HEK293T (cell line): ENCODE data around the gene SGTB.

ENCODE experiments used
- CTCF ChIA-PET: fragments of 350-600 bp; formaldehyde crosslinking; extraction: SDS; loops from one replicate; lab custom pipeline; 2021; ENCODE audit warnings: antibody characterized with exemption, inconsistent platforms; lab: Yijun Ruan, JAX
- POLR2A ChIA-PET: fragments of 350-600 bp; formaldehyde crosslinking; extraction: SDS; loops from one replicate; lab custom pipeline; 2020; ENCODE audit warnings: antibody characterized with exemption, inconsistent platforms; lab: Yijun Ruan, JAX
- DNase-seq: peaks from one replicate; pipeline ENCODE4 v3.0.0; 2012; ENCODE audit warnings: mixed read lengths; ENCODE audit errors: extremely low spot score
- ARNT ChIP-seq: fragments of 450-650 bp; IDR thresholded peaks from 2 replicates; pipeline ENCODE4 v1.6.1; 2017; ENCODE audit warnings: mild to moderate bottlenecking
- BHLHE40 ChIP-seq: fragments of 450-650 bp; IDR thresholded peaks from 2 replicates; pipeline ENCODE4 v1.6.1; 2016; ENCODE audit warnings: mild to moderate bottlenecking, moderate library complexity, borderline replicate concordance
- CTBP1 ChIP-seq: fragments of 450-650 bp; IDR thresholded peaks from 2 replicates; pipeline ENCODE4 v1.6.1; 2016; ENCODE audit warnings: borderline replicate concordance
- ELF4 ChIP-seq: fragments of 450-650 bp; IDR thresholded peaks from 2 replicates; pipeline ENCODE4 v1.6.1; 2017; ENCODE audit warnings: antibody characterized with exemption
- FOXA1 ChIP-seq: fragments of 450-650 bp; IDR thresholded peaks from 2 replicates; pipeline ENCODE4 v1.6.1; 2016; ENCODE audit warnings: mild to moderate bottlenecking
- FOXK2 ChIP-seq: fragments of 450-650 bp; IDR thresholded peaks from 2 replicates; pipeline ENCODE4 v1.6.1; 2016; ENCODE audit warnings: mild to moderate bottlenecking
- FOXM1 ChIP-seq: fragments of 450-650 bp; IDR thresholded peaks from 2 replicates; pipeline ENCODE4 v1.6.1; 2017; ENCODE audit warnings: mild to moderate bottlenecking, borderline replicate concordance
- HDGF ChIP-seq: fragments of 450-650 bp; IDR thresholded peaks from 2 replicates; pipeline ENCODE4 v1.6.1; 2017; ENCODE audit warnings: antibody characterized with exemption, borderline replicate concordance
- L3MBTL2 ChIP-seq: fragments of 450-650 bp; conservative IDR thresholded peaks from 2 replicates; pipeline ENCODE4 v1.6.1; 2016; ENCODE audit warnings: mild to moderate bottlenecking
- LEF1 ChIP-seq: fragments of 450-650 bp; IDR thresholded peaks from 2 replicates; pipeline ENCODE4 v1.6.1; 2017; ENCODE audit warnings: mild to moderate bottlenecking, borderline replicate concordance
- NFRKB ChIP-seq: fragments of 450-650 bp; IDR thresholded peaks from 2 replicates; pipeline ENCODE4 v1.6.1; 2016; ENCODE audit warnings: mild to moderate bottlenecking, moderate library complexity
- PKNOX1 ChIP-seq: fragments of 450-650 bp; IDR thresholded peaks from 2 replicates; pipeline ENCODE4 v1.6.1; 2016
- SP1 ChIP-seq: fragments of 450-650 bp; IDR thresholded peaks from 2 replicates; pipeline ENCODE4 v1.6.1; 2017
- SUZ12 ChIP-seq: fragments of 450-650 bp; IDR thresholded peaks from 2 replicates; pipeline ENCODE4 v1.6.1; 2016; ENCODE audit warnings: mild to moderate bottlenecking
- TARDBP ChIP-seq: fragments of 450-650 bp; IDR thresholded peaks from 2 replicates; pipeline ENCODE4 v1.6.1; 2016
- ZNF384 ChIP-seq: fragments of 450-650 bp; IDR thresholded peaks from 2 replicates; pipeline ENCODE4 v1.6.1; 2016

The SGTB gene

GRCh38 chr5:65651144-65651543, 70.8 kb downstream of the SGTB start:
- POLR2A ChIA-PET = interaction anchor here (0.8 kb wide), 1 partner anchor 27 kb away, joined by 3 read pairs; the partner anchor contains the start of gene TRIM23
- TF ChIP-seq FOXA1 (no peak), ARNT (no peak), FOXM1 (no peak), SUZ12 (no peak), ZNF384 (no peak), FOXK2 (no peak), TARDBP (no peak), LEF1 (no peak), HDGF (no peak), BHLHE40 (no peak), L3MBTL2 (no peak)
- no peak for DNase-seq
- CTCF ChIA-PET = interaction anchor here (1.6 kb wide), 1 partner anchor 13 kb away, joined by 7 read pairs; no protein-coding TSS in a partner anchor

GRCh38 chr5:65647941-65648340, 74.0 kb downstream of the SGTB start:
- ChIA-PET POLR2A (no interaction called here), CTCF (no interaction called here)
- no peak for TF ChIP-seq SUZ12
- TF ChIP-seq L3MBTL2 = no peak
- TF ChIP-seq LEF1 = no peak
- no peak for TF ChIP-seq TARDBP
- TF ChIP-seq FOXA1 = no peak
- no peak for TF ChIP-seq ZNF384
- no peak for TF ChIP-seq BHLHE40
- TF ChIP-seq CTBP1 = no peak
- no peak for TF ChIP-seq NFRKB
- no peak for TF ChIP-seq FOXK2
- no peak for DNase-seq

GRCh38 chr5:65646938-65647337, 75.0 kb downstream of the SGTB start:
- DNase-seq = no peak
- TF ChIP-seq FOXK2 (no peak), BHLHE40 (no peak), FOXA1 (no peak), SUZ12 (no peak)
- ChIA-PET CTCF (no interaction called here), POLR2A (no interaction called here)

GRCh38 chr5:65640240-65640639, 81.7 kb downstream of the SGTB start:
- DNase-seq = no peak
- CTCF ChIA-PET = no interaction called here
- TF ChIP-seq TARDBP = no peak
- TF ChIP-seq NFRKB = no peak
- no peak for TF ChIP-seq BHLHE40
- TF ChIP-seq CTBP1 = no peak
- TF ChIP-seq ARNT = no peak
- no peak for TF ChIP-seq PKNOX1
- TF ChIP-seq LEF1 = no peak
- TF ChIP-seq FOXA1 = no peak
- no peak for TF ChIP-seq SUZ12
- no peak for TF ChIP-seq FOXK2
- TF ChIP-seq L3MBTL2 = no peak
- TF ChIP-seq FOXM1 = no peak
- TF ChIP-seq HDGF = no peak
- no peak for TF ChIP-seq ZNF384
- no peak for TF ChIP-seq ELF4
- TF ChIP-seq SP1 = no peak
- POLR2A ChIA-PET = no interaction called here

- no peak for DNase-seq
- ChIA-PET CTCF (no interaction called here), POLR2A (no interaction called here)
- TF ChIP-seq HDGF (no peak), PKNOX1 (no peak), NFRKB (no peak), CTBP1 (no peak)
Measured at GRCh38 chr5:65630981-65631380, 90.9 kb downstream of the SGTB start.

- ChIA-PET POLR2A (interaction anchor here (1.0 to 1.3 kb wide), 2 partner anchors 63 to 95 kb away, joined by 4 read pairs; partner anchors contain the start of genes CENPK and PPWD1), CTCF (no interaction called here)
- no peak for DNase-seq
- TF ChIP-seq PKNOX1 (no peak), HDGF (no peak), FOXK2 (no peak), CTBP1 (no peak), NFRKB (no peak), ARNT (no peak), FOXM1 (no peak), L3MBTL2 (no peak)
Measured at GRCh38 chr5:65625743-65626142, 96.2 kb downstream of the SGTB start.
